GM19351 (cell line): Measurements from ENCODE around the gene SLN.
"Not testable (repeated sequence)": the region's sequence is repeated elsewhere in the genome, so short reads cannot be mapped to it uniquely, and the experiment has no call there.

Experiments used
- ATAC-seq: cut with Tn5 transposase; IDR thresholded peaks from one replicate; pipeline ENCODE4 v1.9.1; 2021; ENCODE audit warnings: mild to moderate bottlenecking, moderate library complexity; ENCODE audit not compliant: unreplicated experiment

SLN gene

DNA sequence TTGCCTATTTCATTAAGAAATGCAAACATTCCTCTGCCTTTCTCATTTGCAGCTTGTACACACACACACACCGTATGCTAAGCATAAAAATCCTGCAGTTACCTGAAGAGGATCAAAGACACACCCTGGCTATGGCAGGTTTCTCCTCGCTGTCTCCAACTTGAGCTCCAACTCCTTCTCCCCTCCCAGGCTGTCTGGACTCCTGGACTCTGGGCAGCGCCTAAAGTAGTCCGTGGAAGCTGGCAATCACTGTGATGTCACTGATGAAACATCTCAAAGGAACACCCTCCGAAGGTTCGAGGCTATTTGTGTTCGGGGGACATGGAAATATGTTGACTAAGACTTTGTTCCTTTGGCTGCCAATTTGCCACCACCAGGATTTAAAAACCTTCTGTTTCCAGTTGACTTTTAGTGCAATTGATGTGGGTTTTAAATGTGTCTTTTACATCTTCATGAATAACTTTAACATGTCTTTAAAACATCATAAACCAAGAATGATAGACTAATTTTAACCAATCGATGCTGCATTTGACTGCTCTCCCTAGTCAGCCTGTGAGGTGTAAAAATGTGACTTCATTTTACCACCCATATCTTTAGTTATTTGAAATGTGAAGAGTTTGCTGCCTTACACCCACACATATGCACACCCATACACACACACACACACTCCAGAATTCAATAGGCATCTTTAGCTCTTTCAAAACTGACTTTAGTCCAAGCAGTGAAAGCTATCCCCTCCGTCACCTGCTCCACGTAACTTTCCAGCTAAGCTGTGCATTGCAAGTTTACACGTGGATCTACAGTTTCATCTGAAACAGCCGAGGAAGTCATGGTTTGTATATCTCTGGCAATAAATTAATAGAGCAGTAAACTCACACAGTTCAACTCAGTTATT lies at the start of gene SLN:
Gene SLN, minus strand, starts transcription at position 196 of the 895 bp plus-strand sequence.
- no peak for ATAC-seq

DNA sequence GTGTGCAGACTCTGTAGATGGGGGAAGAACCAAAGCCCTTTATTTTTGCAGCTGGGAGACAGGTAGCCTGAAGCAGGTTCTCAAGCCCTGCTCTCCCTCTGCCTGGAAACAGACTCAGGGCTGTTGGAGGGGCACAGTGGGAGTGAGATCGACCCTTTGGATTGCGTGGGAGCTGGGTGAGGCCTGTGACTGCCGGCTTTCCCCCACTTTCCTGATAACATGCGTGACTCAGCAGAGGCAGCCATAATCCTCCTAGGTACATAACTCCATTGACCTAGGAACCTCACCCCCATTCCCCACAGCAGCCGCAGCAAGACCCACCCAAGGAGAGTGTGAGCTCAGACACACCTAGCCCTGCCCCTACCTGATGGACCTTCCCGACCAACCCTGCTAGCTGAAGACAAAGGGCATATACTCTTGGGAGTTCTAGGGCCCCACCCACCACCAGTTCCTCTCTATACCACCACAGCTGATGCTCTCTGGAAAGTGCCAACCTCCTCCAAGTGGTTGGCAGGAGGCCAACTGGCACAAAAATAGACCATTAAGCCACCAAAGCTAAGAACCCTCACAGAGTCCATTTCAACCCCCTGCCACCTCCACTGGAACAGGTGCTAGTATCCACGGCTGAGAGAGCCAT lies 47.0 kb upstream of the SLN start:
- not testable (repeated sequence) for ATAC-seq

DNA sequence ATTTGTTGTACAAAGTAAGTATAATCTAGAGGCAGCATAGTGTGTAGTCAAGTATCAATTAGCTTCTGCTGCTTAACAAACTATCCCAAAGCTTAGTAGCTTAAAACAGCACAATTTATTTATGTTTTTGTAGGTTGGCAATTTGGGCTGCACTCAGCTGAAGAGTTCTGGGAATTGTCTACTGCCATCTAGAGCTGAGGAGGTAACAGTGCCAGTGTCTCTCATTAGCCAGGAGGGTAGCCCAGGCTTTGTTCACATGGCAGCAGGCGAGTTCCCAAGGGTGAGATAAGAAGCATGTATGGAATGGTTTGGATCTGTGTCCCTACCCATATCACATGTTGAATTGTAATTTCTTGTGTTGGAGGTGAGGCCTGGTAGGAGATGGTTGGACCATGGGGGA lies 45.8 kb upstream of the SLN start:
- no peak for ATAC-seq

DNA sequence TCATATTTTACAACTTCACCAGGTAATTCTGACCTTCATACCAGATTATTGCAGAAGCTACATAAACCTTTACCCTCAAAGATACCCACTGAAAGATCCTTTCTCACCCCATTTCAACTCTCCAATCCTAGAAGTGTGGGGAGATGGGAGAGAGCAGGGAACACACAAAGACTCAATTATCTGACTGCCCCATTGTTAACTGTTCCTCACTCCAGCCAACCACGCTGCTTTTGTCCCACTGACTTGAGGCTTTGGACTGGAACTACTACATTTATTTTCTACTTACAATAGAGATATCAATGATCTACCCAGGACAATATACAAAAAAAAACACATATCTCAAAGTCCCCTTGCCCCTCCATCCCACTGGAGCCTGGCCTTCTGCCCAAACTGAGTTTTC lies 44.7 kb upstream of the SLN start:
- ATAC-seq, result no peak

DNA sequence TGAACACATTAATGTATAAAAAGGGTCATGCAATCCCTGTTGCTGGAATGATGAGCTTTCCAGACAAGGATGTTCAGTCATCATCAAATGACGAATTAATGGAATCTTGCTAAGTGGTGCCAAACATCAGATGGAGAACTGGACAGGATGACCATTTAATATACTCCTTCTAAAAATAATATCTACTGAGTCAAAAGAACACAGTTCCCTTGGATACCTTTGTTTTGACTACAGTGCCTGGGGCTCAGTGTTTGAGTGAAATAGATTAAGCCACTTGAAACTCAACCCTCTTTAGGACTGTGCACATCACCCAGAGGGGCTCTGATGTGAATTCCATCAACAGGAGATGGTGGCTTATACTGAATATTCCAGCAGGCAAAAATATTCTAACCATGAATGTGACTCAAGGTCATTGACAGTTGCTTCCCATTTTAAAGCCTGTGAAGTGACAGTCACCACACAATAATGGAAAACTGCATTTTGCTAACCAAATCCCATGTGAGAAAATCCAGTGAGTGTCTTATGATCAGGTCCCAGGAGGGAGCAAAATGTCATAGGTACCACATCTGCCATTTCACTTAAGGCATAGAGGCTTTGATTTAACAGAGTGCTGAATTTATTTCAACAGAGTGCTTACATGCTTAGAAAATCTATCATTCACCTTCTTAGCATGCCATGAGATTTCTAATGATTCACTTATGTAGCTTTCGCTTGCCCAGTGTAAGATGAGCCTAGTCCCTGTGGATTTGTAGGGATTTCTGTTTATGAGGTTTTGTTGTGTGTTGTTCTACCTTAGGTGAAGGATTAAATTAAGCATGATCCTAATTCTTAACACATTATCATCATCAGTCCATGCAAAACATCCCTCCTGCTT lies 41.3 kb upstream of the SLN start:
- no peak for ATAC-seq

DNA sequence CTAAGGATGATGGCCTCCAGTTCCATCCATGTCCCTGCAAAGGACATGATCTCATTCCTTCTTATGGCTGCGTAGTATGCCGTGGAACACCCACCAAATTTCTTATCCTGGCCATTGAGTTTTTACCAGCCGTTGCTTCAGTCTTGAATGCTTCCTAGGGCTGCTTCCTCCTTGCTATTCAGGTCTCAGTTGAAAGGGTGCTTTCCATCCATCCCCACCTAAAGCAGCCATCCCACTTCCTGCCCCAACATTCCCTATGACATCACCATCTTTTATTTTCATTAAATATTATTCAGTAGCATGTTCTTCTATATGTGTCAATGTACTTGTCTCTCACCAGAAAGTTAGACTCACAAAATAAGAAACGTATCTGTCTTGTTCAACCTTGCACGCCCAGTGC lies 40.7 kb upstream of the SLN start:
- no peak for ATAC-seq

DNA sequence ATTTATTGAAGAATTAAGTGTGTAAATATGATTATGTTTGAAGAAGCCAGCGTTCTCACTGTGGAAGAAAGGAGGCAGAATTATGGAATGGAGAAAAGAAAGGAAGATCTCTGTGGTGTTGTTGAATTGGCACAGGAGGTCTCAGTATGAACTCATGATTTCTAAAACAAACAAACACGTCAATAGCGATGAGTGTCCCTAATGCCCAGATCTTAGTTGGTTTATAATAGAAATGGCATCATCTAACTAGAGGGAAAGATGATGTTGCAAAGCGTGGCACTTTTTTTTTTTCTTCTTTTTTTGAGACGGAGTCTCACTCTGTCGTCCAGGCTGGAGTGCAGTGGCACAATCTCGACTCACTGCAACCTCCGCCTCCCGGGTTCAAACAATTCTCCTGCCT lies 39.2 kb upstream of the SLN start:
- ATAC-seq, result no peak

DNA sequence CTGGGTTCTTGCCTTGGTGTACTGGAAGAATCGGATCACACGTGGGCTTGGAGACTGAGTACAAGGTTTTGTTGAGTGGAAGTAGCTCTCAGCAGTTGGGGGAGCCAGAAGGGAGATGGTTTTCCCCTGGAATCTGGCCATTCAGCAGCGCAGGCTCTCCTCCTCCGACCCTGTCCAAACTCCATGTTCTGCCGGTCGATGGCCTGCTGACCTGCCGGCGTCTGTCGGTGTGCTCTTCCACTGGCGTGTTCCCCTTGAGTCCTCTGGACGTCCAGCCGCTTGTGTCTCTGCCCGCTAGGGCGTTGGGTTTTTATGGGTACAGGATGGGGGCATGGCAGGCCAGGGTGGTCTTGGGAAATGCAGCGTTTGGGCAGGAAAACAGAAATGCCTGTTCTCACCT lies 38.5 kb upstream of the SLN start:
- no peak for ATAC-seq

DNA sequence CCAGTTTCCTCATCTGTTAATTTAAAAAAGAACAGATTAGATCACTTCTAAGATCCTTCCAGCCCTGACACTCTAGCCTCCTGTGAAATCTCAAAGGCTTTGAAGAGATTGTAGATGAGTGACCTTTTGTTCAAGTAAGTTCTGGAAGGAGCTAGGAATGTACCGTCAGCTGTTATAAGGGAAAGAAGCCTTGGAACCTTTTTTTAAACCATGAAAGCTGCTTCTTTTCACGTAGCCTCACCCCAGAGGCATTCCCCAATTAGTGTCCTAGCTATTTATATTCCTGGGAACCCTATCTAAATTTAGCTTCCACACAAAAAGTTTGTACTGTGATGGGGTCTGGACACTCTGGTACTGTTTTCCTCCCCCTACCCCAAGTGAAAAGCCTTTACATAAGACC lies 35.8 kb upstream of the SLN start:
- ATAC-seq, result no peak

DNA sequence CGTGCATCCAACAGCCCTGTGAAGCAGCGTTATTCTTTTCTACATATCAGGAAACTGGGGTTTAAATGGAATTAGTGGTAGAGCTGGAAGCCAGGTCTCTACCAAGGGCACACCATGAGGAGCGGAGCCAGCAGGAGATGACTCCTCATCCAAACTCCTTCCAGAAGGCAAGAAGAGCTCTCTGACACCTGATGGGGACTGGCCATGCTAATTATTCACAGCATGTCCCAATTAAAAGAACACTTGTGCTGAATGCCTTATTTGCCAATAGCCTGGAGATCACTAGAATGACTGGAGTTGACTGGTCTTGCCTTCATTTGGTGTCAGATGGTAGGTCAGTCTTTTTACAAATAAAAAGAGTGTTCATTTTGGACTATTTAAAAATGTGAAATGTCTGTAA lies 32.9 kb upstream of the SLN start:
- no peak for ATAC-seq

DNA sequence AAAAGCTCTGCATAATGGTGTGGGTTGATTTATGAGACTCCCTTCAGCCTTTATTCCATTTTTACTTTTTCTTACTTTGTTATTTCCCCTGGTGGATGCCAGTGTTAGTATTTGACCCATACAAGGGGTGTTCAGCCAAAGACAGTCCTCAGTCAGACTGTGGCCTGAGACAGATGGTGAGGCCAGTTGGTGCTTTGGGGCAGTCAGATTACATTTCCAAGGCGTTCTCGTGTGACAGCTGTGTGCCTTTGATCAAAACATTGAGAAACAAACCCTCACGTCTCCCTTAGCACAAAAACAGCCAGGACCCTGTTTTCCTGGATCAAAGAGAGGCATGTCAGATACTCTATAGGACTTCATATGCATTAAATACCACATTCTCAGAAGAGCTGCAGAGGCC lies 31.3 kb upstream of the SLN start:
- ATAC-seq, result no peak

DNA sequence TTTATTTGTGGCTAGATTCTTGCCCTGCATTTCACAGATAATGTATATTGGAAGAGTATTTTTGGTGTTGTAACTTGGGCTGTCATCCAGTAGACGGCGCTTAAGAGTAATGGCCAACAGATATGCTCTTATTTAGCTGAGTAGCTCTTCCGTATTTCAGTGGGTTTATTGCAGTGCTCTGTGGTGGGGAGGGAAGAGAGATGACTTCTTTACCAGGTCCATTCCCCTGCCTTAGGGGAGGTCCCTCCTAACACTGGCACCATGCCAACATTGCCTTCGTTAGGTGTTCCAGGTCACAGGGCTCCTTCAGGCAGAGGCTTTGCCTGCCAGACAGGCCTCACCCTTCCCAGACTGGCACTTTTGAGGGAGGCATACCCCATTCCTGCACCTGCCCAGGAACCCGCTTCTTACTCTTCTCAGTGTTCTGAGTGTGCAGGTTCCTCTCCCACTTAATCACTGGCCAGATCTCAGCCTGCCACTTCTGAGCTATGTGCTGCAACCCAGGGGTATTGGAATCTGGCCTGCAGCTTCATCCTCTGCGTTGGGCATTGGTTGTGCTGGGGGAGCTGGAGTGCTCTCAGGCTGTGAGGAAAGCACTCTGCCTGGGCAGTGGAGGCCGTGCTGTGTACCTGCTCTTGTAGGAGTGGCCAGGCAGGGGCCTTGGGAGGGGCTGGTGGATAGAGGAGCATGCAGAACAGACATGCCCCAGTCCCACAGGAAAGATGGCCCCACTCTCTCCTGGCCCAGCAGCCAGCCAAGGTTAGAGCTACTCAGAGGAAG lies 29.4 kb upstream of the SLN start:
- peak; percentile 94 for ATAC-seq

DNA sequence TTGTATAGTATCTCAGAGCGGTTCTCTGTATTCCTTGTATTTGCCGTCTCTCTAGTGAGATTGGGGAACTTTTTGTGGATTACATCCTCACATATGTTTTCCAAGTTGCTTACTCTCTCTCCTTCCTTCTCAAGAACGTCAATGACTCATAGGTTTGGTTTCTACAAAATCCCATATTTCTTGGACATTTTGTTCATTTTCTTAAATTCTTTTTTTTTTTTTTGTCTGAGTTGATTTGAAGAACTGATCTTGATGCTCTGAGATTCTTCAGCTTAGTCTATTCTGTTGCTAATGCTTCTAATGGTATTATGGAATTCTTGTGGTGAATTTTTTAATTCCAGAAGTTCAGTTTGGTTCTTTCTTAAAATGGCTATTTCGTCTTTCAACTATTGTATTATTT lies 28.4 kb upstream of the SLN start:
- ATAC-seq, result no peak

DNA sequence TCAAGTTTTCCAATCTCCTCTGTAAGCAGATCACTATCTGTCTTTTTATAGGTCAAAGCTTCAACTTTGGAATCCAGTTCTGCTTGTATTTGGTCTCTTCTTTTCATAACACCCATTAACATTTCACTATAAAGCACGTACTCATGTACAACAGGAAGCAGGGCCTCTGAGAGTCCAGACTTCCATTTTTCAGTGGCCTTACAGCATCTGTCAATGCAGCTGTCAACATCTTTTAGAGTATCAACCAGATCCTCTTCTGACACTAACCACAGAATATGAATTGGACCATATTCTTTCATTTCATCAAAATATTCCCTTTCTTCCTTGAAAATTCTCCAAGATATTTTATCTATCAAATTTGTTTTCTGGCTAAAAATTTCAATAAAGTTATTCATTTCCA lies 24.7 kb upstream of the SLN start:
- no peak for ATAC-seq

DNA sequence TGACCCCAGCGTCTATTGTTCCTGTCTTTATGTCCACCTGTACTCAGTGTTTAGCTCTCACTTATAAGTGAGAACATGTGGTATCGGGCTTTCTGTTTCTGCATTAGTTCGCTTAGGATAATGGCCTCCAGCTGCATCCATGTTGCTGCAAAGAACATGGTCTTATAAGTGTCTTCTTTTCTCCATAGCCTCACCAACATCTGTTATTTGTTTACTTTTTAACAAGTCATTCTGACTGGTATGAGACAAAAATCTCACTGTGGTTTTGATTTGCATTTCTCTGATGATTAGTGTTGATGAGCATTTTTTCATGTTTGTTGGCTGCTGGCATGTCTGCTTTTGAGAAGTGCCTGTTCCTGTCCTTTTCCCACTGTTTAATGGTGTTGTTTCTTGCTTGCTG lies 21.7 kb upstream of the SLN start:
- ATAC-seq, result no peak

DNA sequence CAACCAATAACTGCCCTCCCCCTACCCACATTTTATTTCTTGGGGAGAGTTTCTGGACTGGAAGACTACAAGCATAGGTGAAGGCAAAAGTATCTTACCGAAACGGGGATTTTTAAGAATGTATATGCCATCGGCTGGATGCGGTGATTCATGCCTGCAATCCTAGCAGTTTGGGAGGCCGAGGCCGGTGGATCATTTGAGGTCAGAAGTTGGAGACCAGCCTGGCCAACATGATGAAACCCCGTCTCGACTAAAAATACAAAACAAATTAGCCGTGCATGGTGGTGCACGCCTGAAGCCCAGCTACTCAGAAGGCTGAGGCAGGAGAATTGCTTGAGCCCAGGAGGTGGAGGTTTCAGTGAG lies 20.8 kb upstream of the SLN start:
- ATAC-seq, result peak; percentile 18

DNA sequence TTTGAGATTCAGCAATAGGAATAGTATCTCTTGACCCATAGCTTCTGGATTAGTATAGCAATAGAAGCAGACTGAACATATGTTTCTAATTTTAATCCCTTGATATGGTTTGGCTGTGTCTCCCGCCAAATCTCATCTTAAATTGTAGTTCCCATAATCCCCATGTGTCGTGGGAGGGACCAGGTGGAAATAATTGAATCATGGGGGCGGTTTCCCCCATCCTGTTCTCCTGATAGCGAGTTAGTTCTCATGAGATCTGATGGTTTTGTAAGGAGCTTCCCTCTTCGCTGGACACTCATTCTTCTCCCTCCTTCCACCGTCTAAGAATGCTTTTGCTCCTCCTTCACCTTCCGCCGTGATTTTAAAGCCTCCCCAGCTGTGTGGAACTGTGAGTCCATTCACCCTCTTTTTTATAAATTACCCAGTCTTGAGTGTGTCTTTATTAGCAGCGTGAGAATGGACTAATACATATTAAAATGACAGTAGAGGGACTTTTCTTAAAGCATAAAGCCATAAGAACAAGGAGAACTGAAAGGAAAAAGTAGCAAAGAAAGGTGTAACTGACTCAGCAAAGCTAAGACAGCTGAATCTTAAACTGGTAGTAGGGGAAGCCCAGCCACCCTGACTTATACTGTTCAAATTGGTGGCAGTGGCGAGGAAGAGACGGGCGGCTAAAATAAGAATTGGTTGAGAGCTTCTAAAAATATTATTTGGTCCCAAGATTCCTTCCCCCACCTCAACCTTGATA lies 20.3 kb upstream of the SLN start:
- peak; percentile 89 for ATAC-seq

DNA sequence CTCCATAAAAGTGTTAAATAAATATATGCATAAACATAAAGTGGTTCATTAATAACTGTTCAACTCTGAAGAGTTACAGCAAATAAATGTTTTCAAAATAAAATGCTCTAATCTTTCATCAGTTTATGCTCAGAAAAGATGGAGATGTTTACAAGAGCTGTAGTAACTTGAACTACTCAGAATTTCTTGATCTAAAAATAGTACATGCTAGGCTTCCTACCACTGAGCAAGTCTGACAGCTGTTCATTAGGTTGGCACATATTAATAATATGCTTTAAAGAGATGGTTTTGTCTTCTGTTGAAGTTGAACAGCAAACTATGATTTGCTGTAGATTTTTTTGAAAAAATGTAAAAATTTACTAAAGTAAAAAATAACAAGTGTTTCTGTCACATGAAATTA lies 10.8 kb upstream of the SLN start:
- ATAC-seq, result no peak

DNA sequence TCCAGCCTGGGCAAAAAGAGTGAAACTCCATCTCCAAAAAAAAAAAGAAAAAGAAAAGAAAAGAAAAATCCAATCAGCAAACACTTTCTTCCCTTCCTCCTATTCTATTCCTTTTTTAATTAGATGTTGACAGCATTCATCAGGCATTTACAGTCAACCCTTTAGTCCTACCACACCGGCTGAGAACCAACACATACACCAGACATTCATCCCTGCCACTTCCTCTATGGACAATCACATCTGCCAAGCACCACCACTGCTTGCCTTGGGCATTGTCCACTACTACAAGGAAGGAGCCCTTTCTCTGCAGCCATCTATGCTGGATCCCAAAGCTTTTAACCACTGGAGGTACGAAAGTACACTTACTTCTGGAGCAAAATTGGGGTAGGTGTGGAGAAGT lies 9.4 kb upstream of the SLN start:
- ATAC-seq, result no peak

DNA sequence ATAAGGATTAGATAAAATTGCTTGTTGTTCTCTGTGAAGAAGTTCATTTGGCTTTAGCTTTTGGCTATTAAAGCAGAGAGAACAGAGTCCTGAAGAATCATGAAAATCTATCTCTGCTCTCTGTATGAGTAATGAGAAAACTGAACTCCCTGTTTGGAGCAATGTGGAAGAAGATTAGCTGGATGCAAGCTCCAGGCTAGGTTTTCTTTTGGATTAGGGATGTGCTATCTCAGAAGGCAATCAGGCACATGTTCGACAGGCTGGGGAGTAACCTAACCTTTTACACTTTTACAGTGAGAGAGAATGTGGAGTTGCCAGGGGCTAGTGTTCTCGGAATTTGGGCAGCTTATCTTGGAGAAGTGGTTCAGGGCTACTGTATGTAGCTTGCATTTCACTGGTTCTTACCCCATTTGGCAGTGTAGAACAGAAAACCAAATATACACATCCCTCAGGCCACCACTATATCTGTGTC lies 8.5 kb upstream of the SLN start:
- no peak for ATAC-seq
